Activated T-cell treated with anti-CD3 and anti-CD28 coated beads, Interleukin-2, amount 50 U/mL, for 4 hours (primary cell): ENCODE measurements around the gene GLP1R. TPM values are rescaled to one million over a fixed set of nuclear protein-coding genes. Genes with fewer than 3 reads are reported as not detected.

ENCODE experiments used
- ATAC-seq, 2 donors: fragments of 200-7000 bp; cut with Tn5 transposase; one replicate each; pipeline ENCODE4 v1.10.0; 2021
- DNase-seq: peaks from one replicate; pipeline ENCODE4 v3.0.0-alpha.2; 2020
- H3K27me3 Mint-ChIP-seq: one replicate; pipeline ENCODE4 v1.8.0; 2021; ENCODE audit warnings: low read depth, mixed read lengths
- H3K36me3 Mint-ChIP-seq: one replicate; pipeline ENCODE4 v1.8.0; 2022; ENCODE audit warnings: mixed read lengths; ENCODE audit not compliant: insufficient read depth
- H3K4me1 Mint-ChIP-seq: one replicate; pipeline ENCODE4 v1.8.0; 2021; ENCODE audit warnings: low read depth, mixed read lengths
- H3K4me3 Mint-ChIP-seq: one replicate; pipeline ENCODE4 v1.8.0; 2021; ENCODE audit warnings: mild to moderate bottlenecking, moderate library complexity, mixed read lengths
- H3K9me3 Mint-ChIP-seq: one replicate; pipeline ENCODE4 v1.8.0; 2021; ENCODE audit warnings: mixed read lengths
- total RNA-seq, 3 donors: library from RNA; stranded (reverse); gene quantifications; one replicate each; pipeline ENCODE4 v1.2.1, GENCODE V29; 2021

Gene GLP1R
- total RNA-seq, 3 donors from 2014 or later = 0.05 to 0.16 (median 0.08) TPM

GRCh38 chr6:39029156-39030011 lies 19.2 kb upstream of the GLP1R start:
- no peak overlapping the region for H3K4me3 Mint-ChIP-seq
- peaks cover 20% of the 10 kb centered on the region for H3K27me3 Mint-ChIP-seq
- H3K9me3 Mint-ChIP-seq = no peaks in the 10 kb centered on the region
- no peaks in the 10 kb centered on the region for H3K36me3 Mint-ChIP-seq
- peak; percentile 27 for DNase-seq
- ATAC-seq = peak; percentile 77 to 79
- no peaks in the 10 kb centered on the region for H3K4me1 Mint-ChIP-seq

GRCh38 chr6:39035681-39036080 lies 12.9 kb upstream of the GLP1R start:
- DNase-seq (no peak), ATAC-seq (no peak)
- no peaks in the 10 kb centered on the region for H3K36me3 Mint-ChIP-seq
- no peaks in the 10 kb centered on the region for H3K9me3 Mint-ChIP-seq
- H3K4me1 Mint-ChIP-seq = no peaks in the 10 kb centered on the region
- H3K27me3 Mint-ChIP-seq = peaks cover 28% of the 10 kb centered on the region
- no peak overlapping the region for H3K4me3 Mint-ChIP-seq

- no peaks in the 10 kb centered on the region for H3K36me3 Mint-ChIP-seq
- H3K9me3 Mint-ChIP-seq = no peaks in the 10 kb centered on the region
- DNase-seq (no peak), ATAC-seq (no peak)
- no peak overlapping the region for H3K4me3 Mint-ChIP-seq
- no peaks in the 10 kb centered on the region for H3K4me1 Mint-ChIP-seq
- H3K27me3 Mint-ChIP-seq = peaks cover 26% of the 10 kb centered on the region
Measured at GRCh38 chr6:39037082-39037508, 11.5 kb upstream of the GLP1R start.

GRCh38 chr6:39037707-39038106 lies 10.9 kb upstream of the GLP1R start:
- H3K36me3 Mint-ChIP-seq = no peaks in the 10 kb centered on the region
- H3K27me3 Mint-ChIP-seq = peaks cover 26% of the 10 kb centered on the region
- DNase-seq = no peak
- no peaks in the 10 kb centered on the region for H3K4me1 Mint-ChIP-seq
- H3K9me3 Mint-ChIP-seq = no peaks in the 10 kb centered on the region
- ATAC-seq = no peak
- no peak overlapping the region for H3K4me3 Mint-ChIP-seq

- peaks cover 26% of the 10 kb centered on the region for H3K27me3 Mint-ChIP-seq
- no peaks in the 10 kb centered on the region for H3K4me1 Mint-ChIP-seq
- H3K4me3 Mint-ChIP-seq = no peak overlapping the region
- H3K36me3 Mint-ChIP-seq = no peaks in the 10 kb centered on the region
- H3K9me3 Mint-ChIP-seq = no peaks in the 10 kb centered on the region
- no peak for DNase-seq
- no peak for ATAC-seq
Measured at GRCh38 chr6:39040080-39040673, 8.4 kb upstream of the GLP1R start.

- Mint-ChIP-seq H3K4me1 (no peaks in the 10 kb centered on the region), H3K4me3 (no peak overlapping the region), H3K9me3 (no peaks in the 10 kb centered on the region), H3K27me3 (peaks cover 26% of the 10 kb centered on the region), H3K36me3 (no peaks in the 10 kb centered on the region)
- no peak for DNase-seq
- ATAC-seq = no peak
Measured at GRCh38 chr6:39041072-39041471, 7.5 kb upstream of the GLP1R start.

- Mint-ChIP-seq H3K9me3 (no peaks in the 10 kb centered on the region), H3K36me3 (no peaks in the 10 kb centered on the region), H3K4me3 (no peak overlapping the region), H3K4me1 (no peaks in the 10 kb centered on the region), H3K27me3 (peaks cover 22% of the 10 kb centered on the region)
- DNase-seq = no peak
- ATAC-seq = no peak
Measured at GRCh38 chr6:39043776-39044175, 4.8 kb upstream of the GLP1R start.

GRCh38 chr6:39044181-39044580 lies 4.4 kb upstream of the GLP1R start:
- H3K27me3 Mint-ChIP-seq = peaks cover 23% of the 10 kb centered on the region
- no peaks in the 10 kb centered on the region for H3K36me3 Mint-ChIP-seq
- no peak overlapping the region for H3K4me3 Mint-ChIP-seq
- ATAC-seq (no peak), DNase-seq (no peak)
- H3K4me1 Mint-ChIP-seq = peaks cover 2% of the 10 kb centered on the region
- H3K9me3 Mint-ChIP-seq = no peaks in the 10 kb centered on the region

- H3K4me3 Mint-ChIP-seq = no peak overlapping the region
- DNase-seq (no peak), ATAC-seq (no peak)
- no peaks in the 10 kb centered on the region for H3K9me3 Mint-ChIP-seq
- peaks cover 19% of the 10 kb centered on the region for H3K4me1 Mint-ChIP-seq
- H3K27me3 Mint-ChIP-seq = peaks cover 36% of the 10 kb centered on the region
- H3K36me3 Mint-ChIP-seq = no peaks in the 10 kb centered on the region
Measured at GRCh38 chr6:39047434-39048327, 900 bp upstream of the GLP1R start.

- Mint-ChIP-seq H3K9me3 (no peaks in the 10 kb centered on the region), H3K4me1 (peaks cover 20% of the 10 kb centered on the region), H3K4me3 (peak overlapping the region; percentile 74), H3K36me3 (no peaks in the 10 kb centered on the region), H3K27me3 (peaks cover 40% of the 10 kb centered on the region)
- no peak for DNase-seq
- ATAC-seq = no peak
Measured at GRCh38 chr6:39049575-39050283, 1.1 kb downstream of the GLP1R start.

- ATAC-seq (peak; percentile 60 to 71), DNase-seq (no peak)
- peaks cover 20% of the 10 kb centered on the region for H3K4me1 Mint-ChIP-seq
- H3K9me3 Mint-ChIP-seq = no peaks in the 10 kb centered on the region
- H3K27me3 Mint-ChIP-seq = peaks cover 40% of the 10 kb centered on the region
- no peaks in the 10 kb centered on the region for H3K36me3 Mint-ChIP-seq
- no peak overlapping the region for H3K4me3 Mint-ChIP-seq
Measured at GRCh38 chr6:39050453-39051112, 2.0 kb downstream of the GLP1R start.

- no peak overlapping the region for H3K4me3 Mint-ChIP-seq
Measured at GRCh38 chr6:39051399-39052122, 3.0 kb downstream of the GLP1R start.

GRCh38 chr6:39053016-39053624 lies 4.5 kb downstream of the GLP1R start:
- peaks cover 20% of the 10 kb centered on the region for H3K4me1 Mint-ChIP-seq
- no peaks in the 10 kb centered on the region for H3K36me3 Mint-ChIP-seq
- H3K4me3 Mint-ChIP-seq = no peak overlapping the region
- ATAC-seq (no peak), DNase-seq (no peak)
- H3K27me3 Mint-ChIP-seq = peaks cover 27% of the 10 kb centered on the region
- H3K9me3 Mint-ChIP-seq = no peaks in the 10 kb centered on the region

More at GRCh38 chr6:39051399-39052122, 3.0 kb downstream of the GLP1R start:
- no peak for ATAC-seq
- H3K9me3 Mint-ChIP-seq = no peaks in the 10 kb centered on the region
- peaks cover 20% of the 10 kb centered on the region for H3K4me1 Mint-ChIP-seq
- DNase-seq = no peak
- peaks cover 40% of the 10 kb centered on the region for H3K27me3 Mint-ChIP-seq
- H3K36me3 Mint-ChIP-seq = no peaks in the 10 kb centered on the region
